Fibroblast of lung (primary cell): ENCODE results near the gene TMC3. TPM values are rescaled to one million over a fixed set of nuclear protein-coding genes. Genes with fewer than 3 reads are reported as not detected.

Experiments used
- DNase-seq, 2 donors: peaks; one replicate each; pipeline versions ENCODE4 v3.0.0 to v3.0.0-alpha.2; 2010; ENCODE audit warnings: low read depth in 2 of 2
- H2AFZ ChIP-seq: 2 replicates; pipeline ENCODE4 v1.5.1; 2012; ENCODE audit warnings: low read length, control low read depth, inconsistent platforms
- H3K27ac ChIP-seq: 2 replicates; pipeline ENCODE4 v1.5.1; 2011; ENCODE audit warnings: low read length, control low read depth; ENCODE audit not compliant: insufficient read depth
- H3K27me3 ChIP-seq: 2 replicates; pipeline ENCODE4 v1.5.1; 2011; ENCODE audit warnings: mild to moderate bottlenecking, low read length; ENCODE audit not compliant: control insufficient read depth, insufficient read depth
- H3K36me3 ChIP-seq: 2 replicates; pipeline ENCODE4 v1.5.1; 2011; ENCODE audit warnings: low read length; ENCODE audit not compliant: control insufficient read depth, insufficient read depth
- H3K4me1 ChIP-seq: 2 replicates; pipeline ENCODE4 v1.5.1; 2011; ENCODE audit warnings: low read length; ENCODE audit not compliant: control insufficient read depth, insufficient read depth; ENCODE audit errors: extremely low read depth
- H3K4me2 ChIP-seq: 2 replicates; pipeline ENCODE4 v1.5.1; 2011; ENCODE audit warnings: low read length, control low read depth; ENCODE audit not compliant: insufficient read depth; ENCODE audit errors: extremely low read depth
- H3K4me3 ChIP-seq, 4 experiments: fragments of 200-600 bp in 1 of 4; sonication (generic) in 1 of 4; replicated peaks in 1 of 4; 2 replicates each; pipeline ENCODE4 v1.5.1; 2011 to 2016; ENCODE audit warnings: low read length in 4 of 4, low read depth in 3 of 4, mild to moderate bottlenecking in 3 of 4, control low read depth in 2 of 4, inconsistent platforms in 1 of 4, mixed read lengths in 1 of 4; ENCODE audit not compliant: insufficient read depth in 1 of 4; ENCODE audit errors: control extremely low read depth in 1 of 4
- H3K79me2 ChIP-seq: 2 replicates; pipeline ENCODE4 v1.5.1; 2012; ENCODE audit warnings: mild to moderate bottlenecking, low read length, inconsistent platforms; ENCODE audit not compliant: control insufficient read depth, insufficient read depth
- H3K9ac ChIP-seq: 2 replicates; pipeline ENCODE4 v1.5.1; 2011; ENCODE audit warnings: mild to moderate bottlenecking, low read length, control low read depth; ENCODE audit not compliant: insufficient read depth
- H3K9me3 ChIP-seq: 2 replicates; pipeline ENCODE4 v1.5.1; 2012; ENCODE audit warnings: low read depth, low read length; ENCODE audit not compliant: control insufficient read depth, insufficient read depth
- H4K20me1 ChIP-seq: 2 replicates; pipeline ENCODE4 v1.5.1; 2011; ENCODE audit warnings: low read length; ENCODE audit not compliant: control insufficient read depth, insufficient read depth; ENCODE audit errors: extremely low read depth
- EZH2 ChIP-seq: IDR thresholded peaks from 2 replicates; pipeline ENCODE4 v1.5.1; 2012; ENCODE audit warnings: low read length, control low read depth, mild to moderate bottlenecking; ENCODE audit errors: missing control alignments
- polyA plus RNA-seq, 2 donors: library from polyadenylated mRNA; depleted of rRNA in 1 of 2; stranded (reverse) in 1 of 2; unstranded in 1 of 2; fragments of >200 nt; gene quantifications; 2 replicates each; pipeline ENCODE4 v1.2.1, GENCODE V29; 2011 to 2012; ENCODE audit warnings: missing spikeins in 1 of 2
- total RNA-seq: library from RNA; depleted of rRNA; stranded (reverse); fragments of >200 nt; gene quantifications from 2 replicates; pipeline ENCODE4 v1.2.1, GENCODE V29; 2014
- TF ChIP-seq, protein P1 (sequence below), 2 donors: IDR thresholded peaks in 1 of 2; conservative IDR thresholded peaks in 1 of 2; 1 replicate in 1 of 2; 2 replicates in 1 of 2; pipeline ENCODE4 v1.5.1; 2011 to 2012; ENCODE audit warnings: low read length in 2 of 2, control low read depth in 1 of 2, inconsistent platforms in 1 of 2, low read depth in 1 of 2, mild to moderate bottlenecking in 1 of 2

TMC3 gene
- total and polyA plus RNA-seq, 2 donors (not counting 1 experiment from before 2014, with no cell fraction given) = not detected

DNA sequence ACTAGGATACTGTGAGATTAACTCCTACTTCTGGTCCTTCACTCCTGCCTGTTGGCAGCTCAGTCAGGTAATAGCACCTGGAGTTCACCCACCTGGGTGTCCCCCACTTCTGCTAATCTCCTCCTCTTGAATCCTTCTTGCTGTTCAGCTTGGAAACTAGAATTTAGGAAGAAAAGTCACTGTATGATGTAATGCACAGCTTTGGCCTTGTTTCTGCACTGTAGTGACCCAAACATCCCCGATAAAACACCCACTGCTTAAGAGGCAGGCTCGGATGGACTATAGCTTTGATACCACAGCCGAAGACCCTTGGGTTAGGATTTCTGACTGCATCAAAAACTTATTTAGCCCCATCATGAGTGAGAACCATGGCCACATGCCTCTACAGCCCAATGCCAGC, 74.9 kb downstream of the TMC3 start:
- Histone ChIP-seq H3K27me3 (no peaks in the 10 kb centered on the region), H3K36me3 (no peaks in the 10 kb centered on the region), H3K9ac (no peak overlapping the region), H3K9me3 (no peaks in the 10 kb centered on the region), H3K4me1 (peaks cover 3% of the 10 kb centered on the region), H2AFZ (no peak overlapping the region), H3K4me3 (no peak overlapping the region), H3K27ac (no peak overlapping the region), H3K4me2 (no peak overlapping the region), H3K79me2 (no peaks in the 10 kb centered on the region), H4K20me1 (no peaks in the 10 kb centered on the region)
- TF ChIP-seq, protein P1, sequence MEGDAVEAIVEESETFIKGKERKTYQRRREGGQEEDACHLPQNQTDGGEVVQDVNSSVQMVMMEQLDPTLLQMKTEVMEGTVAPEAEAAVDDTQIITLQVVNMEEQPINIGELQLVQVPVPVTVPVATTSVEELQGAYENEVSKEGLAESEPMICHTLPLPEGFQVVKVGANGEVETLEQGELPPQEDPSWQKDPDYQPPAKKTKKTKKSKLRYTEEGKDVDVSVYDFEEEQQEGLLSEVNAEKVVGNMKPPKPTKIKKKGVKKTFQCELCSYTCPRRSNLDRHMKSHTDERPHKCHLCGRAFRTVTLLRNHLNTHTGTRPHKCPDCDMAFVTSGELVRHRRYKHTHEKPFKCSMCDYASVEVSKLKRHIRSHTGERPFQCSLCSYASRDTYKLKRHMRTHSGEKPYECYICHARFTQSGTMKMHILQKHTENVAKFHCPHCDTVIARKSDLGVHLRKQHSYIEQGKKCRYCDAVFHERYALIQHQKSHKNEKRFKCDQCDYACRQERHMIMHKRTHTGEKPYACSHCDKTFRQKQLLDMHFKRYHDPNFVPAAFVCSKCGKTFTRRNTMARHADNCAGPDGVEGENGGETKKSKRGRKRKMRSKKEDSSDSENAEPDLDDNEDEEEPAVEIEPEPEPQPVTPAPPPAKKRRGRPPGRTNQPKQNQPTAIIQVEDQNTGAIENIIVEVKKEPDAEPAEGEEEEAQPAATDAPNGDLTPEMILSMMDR (conservative IDR thresholded peaks at IDR 0.05 in 1 of 2, IDR thresholded peaks at IDR 0.05 in 1 of 2; ENCODE audit: low read depth in 1 of 2, low read length in 2 of 2) = no peak
- no peak for TF ChIP-seq EZH2
- no peak for DNase-seq

DNA sequence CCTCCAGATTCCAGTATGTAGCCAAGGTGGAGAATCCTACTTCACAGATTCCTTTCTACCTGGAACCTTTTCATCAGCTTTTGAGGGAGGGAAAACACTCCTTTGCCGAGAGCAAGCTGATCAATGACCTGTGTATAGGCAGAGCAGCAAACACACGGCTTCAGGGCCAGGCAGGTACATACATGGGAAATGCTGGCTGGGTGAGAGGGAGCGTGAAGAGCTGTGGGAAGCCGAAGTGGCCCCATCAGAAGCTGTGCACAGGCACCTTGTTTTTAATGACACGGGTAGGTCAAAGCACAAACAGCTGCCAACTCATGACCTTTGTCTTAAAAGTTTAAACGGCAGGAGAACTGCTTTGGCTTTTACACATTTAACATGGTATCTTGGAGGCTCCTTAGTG, 75.4 kb downstream of the TMC3 start:
- Histone ChIP-seq H3K9me3 (no peaks in the 10 kb centered on the region), H3K27me3 (no peaks in the 10 kb centered on the region), H4K20me1 (no peaks in the 10 kb centered on the region), H3K27ac (no peak overlapping the region), H3K4me2 (no peak overlapping the region), H3K36me3 (no peaks in the 10 kb centered on the region), H2AFZ (no peak overlapping the region), H3K4me1 (peaks cover 2% of the 10 kb centered on the region), H3K9ac (no peak overlapping the region), H3K79me2 (no peaks in the 10 kb centered on the region), H3K4me3 (no peak overlapping the region)
- no peak for DNase-seq
- no peak for TF ChIP-seq EZH2
- TF ChIP-seq, protein P1 (conservative IDR thresholded peaks at IDR 0.05 in 1 of 2, IDR thresholded peaks at IDR 0.05 in 1 of 2; ENCODE audit: low read depth in 1 of 2, low read length in 2 of 2) = no peak

DNA sequence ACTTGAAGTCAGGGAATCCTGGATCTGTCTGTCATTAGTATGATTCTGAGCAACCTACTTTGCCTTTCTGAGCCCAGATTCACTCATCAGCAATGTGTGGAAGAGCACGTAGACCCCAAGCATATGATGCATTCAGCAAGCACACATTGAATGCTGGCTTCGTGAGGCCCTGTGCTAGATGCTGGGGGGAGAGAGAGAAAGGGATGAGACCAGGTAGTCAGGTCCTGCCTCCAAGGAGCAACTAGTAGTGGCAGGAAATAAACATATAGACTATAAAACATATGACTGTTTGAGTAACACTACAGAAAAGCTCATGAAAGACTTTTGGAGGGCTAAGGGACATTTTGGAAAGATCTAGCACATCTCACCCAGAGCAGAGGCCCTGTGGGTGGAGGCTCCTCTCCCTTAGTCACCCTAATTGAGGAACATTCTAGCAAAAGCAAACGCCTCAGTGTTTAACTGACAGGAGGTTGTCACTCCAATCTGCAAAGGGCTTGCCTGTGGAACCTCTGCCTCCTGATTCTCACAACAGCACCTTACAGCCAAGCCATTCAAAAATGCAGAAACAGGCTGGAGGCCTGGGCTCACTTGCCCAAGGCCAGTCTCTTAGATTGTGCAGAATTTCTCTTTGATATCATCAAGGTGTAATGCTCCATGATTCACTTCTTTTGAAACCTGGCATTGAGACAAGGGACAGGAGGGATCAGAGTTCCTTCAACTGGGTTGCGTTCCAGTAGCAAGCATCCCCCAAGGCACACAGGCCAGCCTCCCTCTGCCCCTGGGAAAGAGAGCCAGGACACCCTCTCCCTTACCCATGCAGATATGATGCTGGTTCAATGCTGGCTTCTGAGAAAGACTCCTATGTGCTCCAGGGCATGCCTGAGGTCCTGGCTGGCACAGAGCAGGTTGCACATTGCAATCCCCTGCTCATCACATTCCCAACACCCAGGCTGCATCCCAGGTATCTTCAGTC, 76.1 kb downstream of the TMC3 start:
- Histone ChIP-seq H3K4me1 (peaks cover 2% of the 10 kb centered on the region), H3K4me3 (no peak overlapping the region), H3K9ac (no peak overlapping the region), H3K27ac (no peak overlapping the region), H3K36me3 (no peaks in the 10 kb centered on the region), H3K4me2 (no peak overlapping the region), H3K79me2 (no peaks in the 10 kb centered on the region), H3K9me3 (no peaks in the 10 kb centered on the region), H4K20me1 (no peaks in the 10 kb centered on the region), H2AFZ (no peak overlapping the region), H3K27me3 (no peaks in the 10 kb centered on the region)
- no peak for DNase-seq
- no peak for TF ChIP-seq EZH2
- TF ChIP-seq, protein P1 (conservative IDR thresholded peaks at IDR 0.05 in 1 of 2, IDR thresholded peaks at IDR 0.05 in 1 of 2; ENCODE audit: low read depth in 1 of 2, low read length in 2 of 2) = peak in 1 of 2 donors; percentile 6
